ENCODE results near the gene ROR1.

Gene ROR1

DNA sequence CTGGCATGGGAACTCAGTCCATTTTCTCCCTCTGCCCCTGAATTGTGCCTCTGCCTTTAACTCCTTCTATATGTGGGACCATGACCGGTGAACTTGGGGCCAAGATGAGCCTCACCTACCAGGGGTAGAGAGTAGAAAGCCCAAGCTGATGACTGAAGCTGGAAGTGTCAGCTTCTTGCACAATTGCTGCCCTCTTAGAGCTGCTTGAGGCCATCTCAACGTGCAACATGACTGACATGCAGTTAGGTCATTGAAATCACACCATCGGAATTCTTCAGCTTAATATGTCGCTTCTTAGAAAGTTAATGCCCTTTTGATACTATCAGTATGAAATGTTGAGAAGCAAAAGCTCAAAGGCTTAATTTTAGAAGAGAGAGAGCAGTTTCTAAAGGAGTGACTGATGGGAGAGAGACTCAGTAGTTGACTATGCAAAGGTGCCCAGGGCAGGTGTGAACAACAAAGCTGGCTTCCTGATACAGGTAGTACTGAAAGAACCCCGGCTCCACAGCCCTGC, 340.3 kb downstream of the ROR1 start:
- H3K9me3 ChIP-seq (ENCODE audit: control insufficient read depth in 2 of 2, low read length in 2 of 2) = no peaks in the 10 kb centered on the region

DNA sequence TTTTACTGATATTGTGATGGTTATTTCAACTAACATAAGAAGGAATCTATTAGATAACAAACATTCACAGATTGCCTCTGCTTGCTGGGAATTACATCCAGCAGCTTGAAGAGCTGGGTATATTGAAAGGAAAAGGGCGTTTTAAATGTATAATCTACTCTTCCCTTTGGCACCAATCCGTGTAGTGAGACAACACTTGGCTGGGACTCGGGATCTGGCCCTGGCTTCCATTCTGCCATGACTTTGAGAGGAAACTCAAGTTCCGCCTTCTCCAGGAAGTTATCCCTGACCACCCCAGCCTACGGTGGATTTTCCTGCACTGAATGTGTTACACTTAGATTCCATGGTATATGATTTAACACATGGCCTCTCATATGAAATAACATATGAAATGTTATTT, 342.7 kb downstream of the ROR1 start:
- H3K4me1 ChIP-seq (ENCODE audit: control insufficient read depth in 2 of 2, insufficient read depth in 2 of 2, low read length in 2 of 2) = no peaks in the 10 kb centered on the region
- H3K9me3 ChIP-seq (ENCODE audit: control insufficient read depth in 2 of 2, low read length in 2 of 2) = no peaks in the 10 kb centered on the region
- H3K27ac ChIP-seq (ENCODE audit: low read depth in 2 of 2, low read length in 2 of 2) = no peak overlapping the region
- H3K27me3 ChIP-seq (ENCODE audit: control insufficient read depth in 2 of 2, insufficient read depth in 2 of 2, low read length in 2 of 2) = peaks cover 0 to under 1% of the 10 kb centered on the region in 2 donors
- H3K36me3 ChIP-seq (ENCODE audit: control insufficient read depth in 2 of 2, insufficient read depth in 2 of 2, low read length in 2 of 2) = no peaks in the 10 kb centered on the region
- no peak overlapping the region for H3K4me3 ChIP-seq (ENCODE audit: low read length in 2 of 2)
- no peak overlapping the region for H3K9ac ChIP-seq (ENCODE audit: low read depth in 1 of 2, low read length in 2 of 2)

More for the DNA sequence above, 340.3 kb downstream of the ROR1 start:
- Histone ChIP-seq H3K36me3 (ENCODE audit: control insufficient read depth in 2 of 2, insufficient read depth in 2 of 2, low read length in 2 of 2) (no peaks in the 10 kb centered on the region), H3K27ac (ENCODE audit: low read depth in 2 of 2, low read length in 2 of 2) (no peak overlapping the region), H3K27me3 (ENCODE audit: control insufficient read depth in 2 of 2, insufficient read depth in 2 of 2, low read length in 2 of 2) (no peaks in the 10 kb centered on the region), H3K4me3 (ENCODE audit: low read length in 2 of 2) (no peak overlapping the region), H3K4me1 (ENCODE audit: control insufficient read depth in 2 of 2, insufficient read depth in 2 of 2, low read length in 2 of 2) (no peaks in the 10 kb centered on the region), H3K9ac (ENCODE audit: low read depth in 1 of 2, low read length in 2 of 2) (no peak overlapping the region)

DNA sequence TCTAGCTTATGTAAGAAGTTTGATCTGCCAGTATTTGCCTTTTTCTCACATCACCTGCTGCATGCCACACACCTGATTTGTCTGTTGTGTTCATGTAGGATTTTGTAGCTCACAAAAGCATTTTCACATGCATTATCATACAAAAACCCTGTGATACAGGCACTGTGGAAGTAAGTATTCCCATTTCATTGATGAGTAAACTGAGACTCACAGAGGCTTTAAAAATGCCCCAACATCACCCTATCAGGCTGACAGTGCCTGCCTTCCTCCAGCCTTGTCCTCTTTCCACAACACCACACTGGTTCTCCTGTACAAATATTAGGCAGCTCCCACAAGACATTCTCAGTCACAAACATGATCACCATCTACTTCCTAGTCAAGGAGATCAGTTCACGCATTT, 343.7 kb downstream of the ROR1 start:
- Histone ChIP-seq H3K36me3 (ENCODE audit: control insufficient read depth in 2 of 2, insufficient read depth in 2 of 2, low read length in 2 of 2) (no peaks in the 10 kb centered on the region), H3K4me1 (ENCODE audit: control insufficient read depth in 2 of 2, insufficient read depth in 2 of 2, low read length in 2 of 2) (no peaks in the 10 kb centered on the region), H3K4me3 (ENCODE audit: low read length in 2 of 2) (no peak overlapping the region), H3K27ac (ENCODE audit: low read depth in 2 of 2, low read length in 2 of 2) (no peak overlapping the region), H3K9ac (ENCODE audit: low read depth in 1 of 2, low read length in 2 of 2) (no peak overlapping the region), H3K9me3 (ENCODE audit: control insufficient read depth in 2 of 2, low read length in 2 of 2) (no peaks in the 10 kb centered on the region), H3K27me3 (ENCODE audit: control insufficient read depth in 2 of 2, insufficient read depth in 2 of 2, low read length in 2 of 2) (peaks cover 0 to 2% of the 10 kb centered on the region in 2 donors)

DNA sequence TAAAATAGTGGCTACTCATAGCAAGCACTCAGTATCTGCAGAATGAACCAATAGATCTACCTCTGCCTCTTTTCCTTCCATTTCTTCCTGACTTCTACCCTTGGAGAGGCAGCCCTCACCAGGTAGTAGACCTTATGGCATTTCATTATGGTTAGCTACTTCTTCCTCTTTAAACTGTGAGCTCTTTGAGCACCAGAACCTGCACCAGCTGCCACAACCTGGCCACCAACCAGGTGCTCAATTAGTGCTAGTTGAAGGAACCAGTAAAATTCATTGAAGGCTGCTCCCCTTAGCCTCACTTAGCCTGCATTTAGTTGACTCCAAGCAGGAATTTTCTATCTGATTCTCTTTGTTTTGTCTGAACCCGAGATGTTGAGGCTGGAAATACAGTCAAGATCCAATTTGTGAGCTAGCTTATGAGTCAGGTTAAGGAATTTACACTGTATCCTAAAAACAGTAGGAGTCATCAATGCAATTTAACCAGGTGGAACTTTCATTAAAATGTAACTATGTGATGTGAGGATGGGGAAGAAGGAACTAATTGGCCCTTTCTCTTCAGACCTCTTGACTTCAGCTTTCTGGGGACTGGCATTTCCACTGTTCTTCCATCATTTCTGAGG, 348.1 kb downstream of the ROR1 start:
- no peaks in the 10 kb centered on the region for H3K4me1 ChIP-seq (ENCODE audit: control insufficient read depth in 2 of 2, insufficient read depth in 2 of 2, low read length in 2 of 2)
- H3K36me3 ChIP-seq (ENCODE audit: control insufficient read depth in 2 of 2, insufficient read depth in 2 of 2, low read length in 2 of 2) = no peaks in the 10 kb centered on the region
- H3K4me3 ChIP-seq (ENCODE audit: low read length in 2 of 2) = no peak overlapping the region
- no peaks in the 10 kb centered on the region for H3K9me3 ChIP-seq (ENCODE audit: control insufficient read depth in 2 of 2, low read length in 2 of 2)
- no peak overlapping the region for H3K27ac ChIP-seq (ENCODE audit: low read depth in 2 of 2, low read length in 2 of 2)
- no peak overlapping the region for H3K9ac ChIP-seq (ENCODE audit: low read depth in 1 of 2, low read length in 2 of 2)
- H3K27me3 ChIP-seq (ENCODE audit: control insufficient read depth in 2 of 2, insufficient read depth in 2 of 2, low read length in 2 of 2) = peaks cover 0 to 2% of the 10 kb centered on the region in 2 donors

DNA sequence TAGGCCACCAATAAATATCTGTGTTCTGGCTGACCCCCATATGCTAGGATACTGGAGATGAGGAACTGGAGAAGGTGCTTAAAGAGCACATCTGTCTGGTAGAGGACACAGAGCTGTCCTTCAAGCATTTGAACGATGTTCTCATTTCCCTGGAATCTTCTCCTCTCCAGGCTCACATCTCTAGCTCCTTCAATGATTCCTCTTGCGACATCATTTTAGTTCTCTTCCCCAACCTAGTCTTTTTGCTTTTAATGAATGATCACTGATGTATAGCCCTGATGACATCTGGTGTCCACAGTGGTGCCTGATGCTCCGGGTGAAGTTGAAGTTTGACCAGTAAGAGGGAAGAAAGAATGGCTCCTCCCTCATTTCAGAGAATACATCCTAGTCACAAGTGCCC, 348.8 kb downstream of the ROR1 start:
- Histone ChIP-seq H3K4me1 (ENCODE audit: control insufficient read depth in 2 of 2, insufficient read depth in 2 of 2, low read length in 2 of 2) (no peaks in the 10 kb centered on the region), H3K9me3 (ENCODE audit: control insufficient read depth in 2 of 2, low read length in 2 of 2) (no peaks in the 10 kb centered on the region), H3K4me3 (ENCODE audit: low read length in 2 of 2) (no peak overlapping the region), H3K27me3 (ENCODE audit: control insufficient read depth in 2 of 2, insufficient read depth in 2 of 2, low read length in 2 of 2) (peaks cover 0 to 2% of the 10 kb centered on the region in 2 donors), H3K27ac (ENCODE audit: low read depth in 2 of 2, low read length in 2 of 2) (no peak overlapping the region), H3K36me3 (ENCODE audit: control insufficient read depth in 2 of 2, insufficient read depth in 2 of 2, low read length in 2 of 2) (no peaks in the 10 kb centered on the region), H3K9ac (ENCODE audit: low read depth in 1 of 2, low read length in 2 of 2) (no peak overlapping the region)

DNA sequence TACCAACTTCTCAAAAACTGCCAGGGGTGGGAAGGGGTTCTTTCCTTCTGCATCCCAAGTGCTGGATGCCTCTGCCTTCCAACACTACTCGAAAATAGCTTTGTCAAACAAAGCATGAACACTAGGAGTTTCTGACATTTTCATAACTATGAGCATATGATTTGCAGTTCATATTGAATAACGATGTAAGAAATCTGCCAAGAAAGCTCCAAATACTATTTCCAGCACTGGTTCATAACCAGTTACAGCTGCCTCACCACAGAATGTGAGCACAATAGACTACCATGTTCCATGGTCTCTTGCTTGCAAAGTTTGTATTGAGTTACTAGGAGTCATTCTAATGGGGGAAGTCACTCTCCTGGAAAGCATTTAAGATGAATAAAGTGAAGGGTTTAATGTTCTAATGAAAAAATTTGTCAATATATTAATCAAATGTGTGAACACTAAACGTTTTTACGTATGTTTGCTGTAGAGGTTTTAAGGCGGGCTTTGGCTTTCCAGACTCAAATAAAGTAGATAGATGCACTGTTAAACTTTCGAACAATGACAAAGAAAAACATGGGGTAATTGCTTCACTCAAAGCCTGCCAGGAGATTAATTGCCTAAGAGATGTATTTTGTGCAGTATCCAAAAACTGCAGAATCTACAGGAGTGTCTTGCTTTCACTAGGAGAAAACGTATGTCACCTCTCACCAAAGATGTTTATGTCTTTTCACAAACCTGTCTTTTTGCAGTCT, 351.1 kb downstream of the ROR1 start:
- H3K27ac ChIP-seq (ENCODE audit: low read depth in 2 of 2, low read length in 2 of 2) = no peak overlapping the region
- no peaks in the 10 kb centered on the region for H3K36me3 ChIP-seq (ENCODE audit: control insufficient read depth in 2 of 2, insufficient read depth in 2 of 2, low read length in 2 of 2)
- no peaks in the 10 kb centered on the region for H3K9me3 ChIP-seq (ENCODE audit: control insufficient read depth in 2 of 2, low read length in 2 of 2)
- peaks cover 0 to 2% of the 10 kb centered on the region in 2 donors for H3K27me3 ChIP-seq (ENCODE audit: control insufficient read depth in 2 of 2, insufficient read depth in 2 of 2, low read length in 2 of 2)
- H3K4me3 ChIP-seq (ENCODE audit: low read length in 2 of 2) = no peak overlapping the region
- H3K9ac ChIP-seq (ENCODE audit: low read depth in 1 of 2, low read length in 2 of 2) = no peak overlapping the region
- no peaks in the 10 kb centered on the region for H3K4me1 ChIP-seq (ENCODE audit: control insufficient read depth in 2 of 2, insufficient read depth in 2 of 2, low read length in 2 of 2)

DNA sequence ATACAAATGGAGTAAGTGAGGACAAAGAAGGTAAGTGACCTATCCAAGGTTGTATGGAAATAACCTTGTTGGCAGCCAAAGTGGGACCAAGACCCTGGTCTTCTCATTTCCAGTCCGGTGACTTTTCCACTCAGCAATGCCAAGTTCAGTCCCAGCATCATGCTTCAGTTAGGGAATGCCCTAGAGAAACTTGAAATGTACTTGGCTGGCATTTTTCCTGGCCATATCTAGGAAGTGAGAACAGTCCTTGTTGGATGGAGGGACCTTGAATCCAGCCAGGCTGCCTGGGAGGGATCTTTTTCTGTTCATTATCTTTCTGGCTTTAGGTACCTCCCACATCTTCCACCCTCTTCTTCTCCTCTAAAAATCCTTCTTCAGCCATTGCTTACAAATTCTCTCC, 352.8 kb downstream of the ROR1 start:
- Histone ChIP-seq H3K4me3 (ENCODE audit: low read length in 2 of 2) (no peak overlapping the region), H3K4me1 (ENCODE audit: control insufficient read depth in 2 of 2, insufficient read depth in 2 of 2, low read length in 2 of 2) (no peaks in the 10 kb centered on the region), H3K9me3 (ENCODE audit: control insufficient read depth in 2 of 2, low read length in 2 of 2) (no peaks in the 10 kb centered on the region), H3K27ac (ENCODE audit: low read depth in 2 of 2, low read length in 2 of 2) (no peak overlapping the region), H3K36me3 (ENCODE audit: control insufficient read depth in 2 of 2, insufficient read depth in 2 of 2, low read length in 2 of 2) (no peaks in the 10 kb centered on the region), H3K27me3 (ENCODE audit: control insufficient read depth in 2 of 2, insufficient read depth in 2 of 2, low read length in 2 of 2) (peaks cover 0 to 2% of the 10 kb centered on the region in 2 donors), H3K9ac (ENCODE audit: low read depth in 1 of 2, low read length in 2 of 2) (no peak overlapping the region)

DNA sequence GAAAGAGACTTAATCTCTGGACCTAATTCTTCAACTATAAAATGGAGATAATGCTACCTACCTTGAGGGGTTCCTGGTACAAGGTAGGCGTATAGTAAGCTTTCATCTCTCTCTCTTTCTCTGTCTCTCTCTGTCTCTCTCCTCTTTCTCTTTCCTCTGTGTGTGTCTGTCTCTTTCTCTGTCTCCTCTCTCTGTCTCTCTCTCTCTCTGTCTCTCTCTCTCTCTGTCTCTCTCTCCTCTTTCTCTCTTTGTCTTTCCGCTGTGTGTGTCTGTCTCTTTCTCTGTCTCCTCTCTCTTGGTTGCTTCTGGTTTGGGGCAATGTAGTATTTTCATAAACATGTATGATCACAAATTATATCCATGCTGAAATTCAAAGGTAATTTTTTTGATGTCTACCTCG, 353.5 kb downstream of the ROR1 start:
- Histone ChIP-seq H3K27me3 (ENCODE audit: control insufficient read depth in 2 of 2, insufficient read depth in 2 of 2, low read length in 2 of 2) (no peaks in the 10 kb centered on the region), H3K4me1 (ENCODE audit: control insufficient read depth in 2 of 2, insufficient read depth in 2 of 2, low read length in 2 of 2) (no peaks in the 10 kb centered on the region), H3K9me3 (ENCODE audit: control insufficient read depth in 2 of 2, low read length in 2 of 2) (no peaks in the 10 kb centered on the region), H3K9ac (ENCODE audit: low read depth in 1 of 2, low read length in 2 of 2) (no peak overlapping the region), H3K27ac (ENCODE audit: low read depth in 2 of 2, low read length in 2 of 2) (no peak overlapping the region), H3K4me3 (ENCODE audit: low read length in 2 of 2) (no peak overlapping the region), H3K36me3 (ENCODE audit: control insufficient read depth in 2 of 2, insufficient read depth in 2 of 2, low read length in 2 of 2) (no peaks in the 10 kb centered on the region)

DNA sequence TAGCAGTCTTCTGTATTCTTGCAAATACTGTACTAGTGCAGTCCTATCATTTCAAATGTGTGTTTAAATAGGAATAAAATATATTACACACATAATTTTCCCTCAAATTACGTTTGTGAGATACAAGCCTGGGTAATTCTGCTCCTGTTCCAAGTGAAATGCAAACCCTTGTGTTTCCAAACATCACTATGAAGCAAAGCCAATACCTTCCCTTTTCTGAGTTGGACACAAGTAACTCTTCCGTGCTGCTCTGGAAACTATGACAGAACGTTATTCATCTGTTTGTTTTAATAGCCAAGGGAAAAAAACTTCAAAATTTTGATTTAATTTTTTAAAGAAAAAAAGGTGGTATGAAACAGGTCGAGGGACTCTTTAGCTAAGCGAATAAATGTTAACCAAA, 355.9 kb downstream of the ROR1 start:
- Histone ChIP-seq H3K4me1 (ENCODE audit: control insufficient read depth in 2 of 2, insufficient read depth in 2 of 2, low read length in 2 of 2) (no peaks in the 10 kb centered on the region), H3K9ac (ENCODE audit: low read depth in 1 of 2, low read length in 2 of 2) (no peak overlapping the region), H3K27me3 (ENCODE audit: control insufficient read depth in 2 of 2, insufficient read depth in 2 of 2, low read length in 2 of 2) (no peaks in the 10 kb centered on the region), H3K9me3 (ENCODE audit: control insufficient read depth in 2 of 2, low read length in 2 of 2) (no peaks in the 10 kb centered on the region), H3K27ac (ENCODE audit: low read depth in 2 of 2, low read length in 2 of 2) (no peak overlapping the region), H3K4me3 (ENCODE audit: low read length in 2 of 2) (no peak overlapping the region), H3K36me3 (ENCODE audit: control insufficient read depth in 2 of 2, insufficient read depth in 2 of 2, low read length in 2 of 2) (no peaks in the 10 kb centered on the region)

DNA sequence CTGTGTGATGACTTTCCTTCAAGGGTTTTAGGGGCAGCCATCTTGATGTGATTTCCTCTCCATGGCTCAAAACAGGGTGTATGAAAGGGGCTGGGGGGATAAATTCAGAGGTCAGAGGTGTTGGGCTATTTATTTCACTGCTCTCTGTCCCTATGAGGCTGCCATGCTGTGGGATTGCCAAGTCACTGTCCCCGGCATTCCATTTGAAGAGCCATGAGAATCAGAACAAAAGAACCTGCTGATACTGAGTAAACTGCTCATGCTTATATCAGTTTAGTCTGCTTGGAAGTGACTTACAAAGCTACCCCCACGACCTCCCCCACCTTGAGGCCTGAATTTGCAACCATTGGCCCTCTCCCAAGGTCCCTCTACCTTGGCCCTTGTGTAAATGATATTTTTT, 357.3 kb downstream of the ROR1 start:
- Histone ChIP-seq H3K4me1 (ENCODE audit: control insufficient read depth in 2 of 2, insufficient read depth in 2 of 2, low read length in 2 of 2) (no peaks in the 10 kb centered on the region), H3K9ac (ENCODE audit: low read depth in 1 of 2, low read length in 2 of 2) (no peak overlapping the region), H3K9me3 (ENCODE audit: control insufficient read depth in 2 of 2, low read length in 2 of 2) (no peaks in the 10 kb centered on the region), H3K36me3 (ENCODE audit: control insufficient read depth in 2 of 2, insufficient read depth in 2 of 2, low read length in 2 of 2) (no peaks in the 10 kb centered on the region), H3K27ac (ENCODE audit: low read depth in 2 of 2, low read length in 2 of 2) (no peak overlapping the region), H3K4me3 (ENCODE audit: low read length in 2 of 2) (no peak overlapping the region), H3K27me3 (ENCODE audit: control insufficient read depth in 2 of 2, insufficient read depth in 2 of 2, low read length in 2 of 2) (no peaks in the 10 kb centered on the region)

Measured in mucosa of rectum (tissue), 2 donors.